ENCODE results near the gene SLC35D3. TPM values are rescaled to one million over a fixed set of nuclear protein-coding genes. Genes with fewer than 3 reads are reported as not detected.
"Not testable (repeated sequence)": the region's sequence is repeated elsewhere in the genome, so short reads cannot be mapped to it uniquely, and the experiment has no call there.

The SLC35D3 gene
- total and polyA plus RNA-seq, 10 of the 15 experiments (the other 5 are each of a cell fraction or from before 2014, with no cell fraction given), result not detected

GRCh38 chr6:136945711-136946121 lies 23.6 kb downstream of the SLC35D3 start (continued):
- TF ChIP-seq RUNX3 (IDR thresholded peaks at IDR 0.05; ENCODE audit: low read length), result peak; percentile 74
- TF ChIP-seq POU2F2 (IDR thresholded peaks at IDR 0.05; ENCODE audit: borderline replicate concordance, low read depth, low read length), result peak; percentile 61; the same call in 1 of the 3 replicates
- peak; percentile 51; the same call in 1 of the 2 replicates for TF ChIP-seq BCL11A (IDR thresholded peaks at IDR 0.05; ENCODE audit: low read depth, low read length)

- Histone ChIP-seq H3K4me2 (ENCODE audit: control insufficient read depth, insufficient read depth) (no peak overlapping the region), H3K9me3 (replicated peaks; ENCODE audit: control insufficient read depth, insufficient read depth, low read length) (no peaks in the 10 kb centered on the region; the same call in 2 of the 3 replicates), H3K4me3 (no peak overlapping the region), H3K36me3 (ENCODE audit: control insufficient read depth in 2 of 2, insufficient read depth in 2 of 2, low read length in 1 of 2) (no peaks in the 10 kb centered on the region), H3K79me2 (ENCODE audit: control insufficient read depth, insufficient read depth, low read length) (no peaks in the 10 kb centered on the region), H2AFZ (ENCODE audit: control insufficient read depth, low read depth, low read length) (no peak overlapping the region), H3K4me1 (ENCODE audit: control insufficient read depth, insufficient read depth, low read length) (peaks cover 7% of the 10 kb centered on the region), H4K20me1 (ENCODE audit: control insufficient read depth, insufficient read depth) (no peaks in the 10 kb centered on the region), H3K27me3 (replicated peaks in 1 of 2; ENCODE audit: control insufficient read depth in 2 of 2, insufficient read depth in 2 of 2, low read length in 1 of 2) (no peaks in the 10 kb centered on the region; a peak in 1 of 4 replicates), H3K27ac (ENCODE audit: control insufficient read depth, insufficient read depth) (no peak overlapping the region), H3K9ac (ENCODE audit: control insufficient read depth, insufficient read depth, low read length) (no peak overlapping the region)
- ChIA-PET SMC1A (ENCODE audit: uncharacterized antibody, unreplicated experiment) (no interaction called here), POLR2A (no interaction called here), RAD21 (ENCODE audit: unreplicated experiment) (no interaction called here), CTCF (no interaction called here)
- DNase-seq (ENCODE audit: low read depth, low spot score) (no peak), ATAC-seq (no peak), FAIRE-seq (no peak)
- in situ Hi-C loops (cut with MboI), result no loop called here
- 0 out of 3 replicates have a peak, but pooled peaks of 1 of the 2 experiments have one; percentile 16 for TF ChIP-seq EGR1 (IDR thresholded peaks at IDR 0.05; ENCODE audit: borderline replicate concordance in 1 of 2, low read depth in 2 of 2, low read length in 2 of 2)
- no peak for TF ChIP-seq MYC (IDR thresholded peaks at IDR 0.05; ENCODE audit: insufficient read depth, insufficient read length, insufficient replicate concordance, low read length, severe bottlenecking)
- TF ChIP-seq NFXL1 (IDR thresholded peaks at IDR 0.05; ENCODE audit: borderline replicate concordance), result no peak
- no TSS peak for BruUV-seq (replicated peaks)
- whole genome bisulfite sequencing (ENCODE audit: insufficient coverage, insufficient replicate concordance, low lambda C conversion rate, missing lambda C conversion rate), result 24% methylated on average over 9 of the region's 9 CpGs
- intact Hi-C loops (cut with micrococcal nuclease; ENCODE audit: unreplicated experiment), result no loop called here
Measured at GRCh38 chr6:136947037-136947436, 24.9 kb downstream of the SLC35D3 start.

- H3K4me3 ChIP-seq; H3K4me1 ChIP-seq (ENCODE audit: control insufficient read depth, insufficient read depth, low read length); H3K27ac ChIP-seq (ENCODE audit: control insufficient read depth, insufficient read depth); BruUV-seq (replicated peaks); ATAC-seq; DNase-seq (ENCODE audit: low read depth, low spot score); H4K20me1 ChIP-seq (ENCODE audit: control insufficient read depth, insufficient read depth); H3K4me2 ChIP-seq (ENCODE audit: control insufficient read depth, insufficient read depth); H3K9me3 ChIP-seq (replicated peaks; ENCODE audit: control insufficient read depth, insufficient read depth, low read length); RAD21 ChIA-PET (ENCODE audit: unreplicated experiment); in situ Hi-C loops (cut with MboI); intact Hi-C loops (cut with micrococcal nuclease; ENCODE audit: unreplicated experiment); H3K36me3 ChIP-seq (ENCODE audit: control insufficient read depth in 2 of 2, insufficient read depth in 2 of 2, low read length in 1 of 2); H3K9ac ChIP-seq (ENCODE audit: control insufficient read depth, insufficient read depth, low read length); H3K79me2 ChIP-seq (ENCODE audit: control insufficient read depth, insufficient read depth, low read length); H3K27me3 ChIP-seq (replicated peaks in 1 of 2; ENCODE audit: control insufficient read depth in 2 of 2, insufficient read depth in 2 of 2, low read length in 1 of 2); H2AFZ ChIP-seq (ENCODE audit: control insufficient read depth, low read depth, low read length); POLR2A ChIA-PET; FAIRE-seq: not testable (repeated sequence)
- SMC1A ChIA-PET (ENCODE audit: uncharacterized antibody, unreplicated experiment), result interaction anchor here (0.8 kb wide), 1 partner anchor 14 kb away, joined by 3 read pairs; no protein-coding TSS in a partner anchor
- WGBS (ENCODE audit: insufficient coverage, insufficient replicate concordance, low lambda C conversion rate, missing lambda C conversion rate), result 64% methylated on average over 3 of the region's 3 CpGs
- CTCF ChIA-PET, result interaction anchor here (0.7 kb wide), 1 partner anchor 119 kb away, joined by 3 read pairs; no protein-coding TSS in a partner anchor
Measured at GRCh38 chr6:136949957-136950356, 27.9 kb downstream of the SLC35D3 start.

Data from GM12878 (cell line).